HG03103 (cell line): ENCODE data around the gene OR51E2.

Experiments used
- ATAC-seq: cut with Tn5 transposase; IDR thresholded peaks from one replicate; pipeline ENCODE4 v1.9.1; 2021; ENCODE audit warnings: low read depth; ENCODE audit not compliant: unreplicated experiment

The OR51E2 gene

DNA sequence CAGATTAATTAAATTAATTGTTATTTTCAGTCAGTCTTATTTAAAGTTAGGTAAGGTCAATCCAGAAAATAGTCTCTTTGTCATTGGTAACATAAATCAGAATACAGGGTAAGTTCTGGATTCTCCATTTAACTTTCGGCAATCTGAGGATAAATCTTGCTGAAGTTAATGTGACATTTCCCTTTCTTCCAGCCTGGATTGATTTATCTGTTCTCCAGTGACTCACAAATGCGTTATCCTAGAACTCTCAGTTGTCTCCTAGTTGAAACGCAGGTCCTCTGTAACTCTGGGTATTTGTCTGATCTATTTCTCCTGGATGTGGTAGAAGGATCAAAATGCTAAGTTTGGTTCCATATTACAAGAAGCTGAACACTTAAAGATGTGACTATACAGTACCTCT lies 32.9 kb downstream of the OR51E2 start:
- no peak for ATAC-seq

DNA sequence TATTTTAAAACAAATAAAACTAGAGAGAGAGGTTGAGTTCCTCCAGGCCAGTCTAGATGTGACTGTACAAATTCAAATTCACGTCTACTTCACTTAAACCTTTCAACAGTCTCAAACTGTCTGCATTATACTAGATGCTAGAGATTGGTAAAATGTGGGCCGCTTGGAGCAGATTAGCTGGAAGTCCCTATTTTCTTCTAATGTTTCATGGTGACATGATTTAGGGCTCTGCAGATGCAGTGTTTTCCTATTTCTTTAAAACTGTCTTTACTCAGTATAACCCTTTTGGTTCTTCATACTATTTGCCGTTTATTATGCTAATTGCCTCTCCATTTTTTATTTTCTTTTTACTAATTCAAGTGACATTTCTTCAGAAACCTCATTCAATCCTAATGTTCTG lies 33.5 kb downstream of the OR51E2 start:
- ATAC-seq: no peak

DNA sequence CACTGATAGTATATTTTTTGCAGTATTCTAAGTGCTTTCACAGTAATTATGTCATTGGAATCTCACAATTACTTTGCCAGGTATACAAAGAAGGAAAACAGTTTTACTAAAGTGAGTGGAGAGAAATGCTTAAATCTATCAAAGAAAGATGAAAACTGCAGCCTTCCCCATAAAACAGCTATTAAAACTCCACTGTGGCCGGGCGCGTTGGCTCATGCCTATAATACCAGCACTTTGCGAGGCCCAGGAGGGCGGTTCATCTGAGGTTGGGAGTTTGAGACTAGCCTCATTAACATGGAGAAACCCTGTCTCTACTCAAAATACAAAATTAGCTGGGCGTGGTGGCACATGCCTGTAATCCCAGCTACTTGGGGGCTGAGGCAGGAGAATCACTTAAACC lies 34.8 kb downstream of the OR51E2 start:
- no peak for ATAC-seq

DNA sequence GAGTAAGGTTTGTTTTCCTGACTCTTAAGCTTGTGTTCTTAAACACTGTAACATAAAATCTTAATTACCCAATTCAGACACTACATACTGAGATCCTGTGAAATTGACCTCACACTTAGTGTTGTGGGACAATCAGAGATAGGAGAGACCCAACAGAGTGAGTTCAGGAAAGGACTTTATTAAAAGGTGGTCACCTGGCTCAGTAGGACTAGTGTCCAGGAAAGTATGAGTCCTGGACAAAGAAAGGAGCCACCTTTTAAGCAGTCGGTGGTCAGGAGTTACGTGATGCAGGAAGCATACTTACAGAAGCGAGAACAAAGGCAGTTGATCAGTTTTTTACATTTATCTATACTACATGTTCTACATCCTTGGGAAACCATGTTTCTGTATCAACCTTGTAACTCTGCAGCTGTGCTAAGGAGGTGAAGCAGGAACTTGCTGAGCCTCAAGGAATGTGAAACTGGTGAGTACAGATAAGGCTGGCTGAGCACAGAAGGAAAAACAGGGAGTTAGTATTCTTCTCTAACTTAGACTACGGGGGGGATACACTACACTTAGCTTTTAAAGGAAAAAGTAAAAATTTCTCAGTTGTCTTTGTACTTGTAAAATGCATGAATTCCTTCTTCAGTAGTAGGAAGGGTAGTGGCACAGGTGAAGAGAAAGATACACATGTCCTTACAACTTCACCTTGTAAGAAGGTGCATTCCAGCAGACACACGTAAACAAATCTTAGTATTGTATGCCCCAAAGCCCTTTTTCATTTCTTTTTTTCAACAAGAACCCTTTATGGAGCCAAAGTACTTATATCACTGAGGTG lies 38.8 kb downstream of the OR51E2 start:
- no peak for ATAC-seq

DNA sequence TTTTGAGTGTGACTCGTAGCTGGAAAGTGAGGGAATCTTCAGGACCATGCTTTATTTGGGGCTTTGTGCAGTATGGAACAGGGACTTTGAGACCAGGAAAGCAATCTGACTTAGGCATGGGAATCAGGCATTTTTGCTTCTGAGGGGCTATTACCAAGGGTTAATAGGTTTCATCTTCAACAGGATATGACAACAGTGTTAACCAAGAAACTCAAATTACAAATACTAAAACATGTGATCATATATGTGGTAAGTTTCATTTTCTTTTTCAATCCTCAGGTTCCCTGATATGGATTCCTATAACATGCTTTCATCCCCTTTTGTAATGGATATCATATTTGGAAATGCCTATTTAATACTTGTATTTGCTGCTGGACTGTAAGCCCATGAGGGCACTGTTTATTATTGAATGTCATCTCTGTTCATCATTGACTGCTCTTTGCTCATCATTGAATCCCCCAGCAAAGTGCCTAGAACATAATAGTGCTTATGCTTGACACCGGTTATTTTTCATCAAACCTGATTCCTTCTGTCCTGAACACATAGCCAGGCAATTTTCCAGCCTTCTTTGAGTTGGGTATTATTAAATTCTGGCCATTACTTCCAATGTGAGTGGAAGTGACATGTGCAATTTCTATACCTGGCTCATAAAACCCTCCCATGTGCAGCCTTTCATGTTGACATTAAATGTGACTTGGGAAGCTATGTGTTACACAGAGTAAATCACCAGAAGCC lies 42.9 kb downstream of the OR51E2 start:
- ATAC-seq: no peak

DNA sequence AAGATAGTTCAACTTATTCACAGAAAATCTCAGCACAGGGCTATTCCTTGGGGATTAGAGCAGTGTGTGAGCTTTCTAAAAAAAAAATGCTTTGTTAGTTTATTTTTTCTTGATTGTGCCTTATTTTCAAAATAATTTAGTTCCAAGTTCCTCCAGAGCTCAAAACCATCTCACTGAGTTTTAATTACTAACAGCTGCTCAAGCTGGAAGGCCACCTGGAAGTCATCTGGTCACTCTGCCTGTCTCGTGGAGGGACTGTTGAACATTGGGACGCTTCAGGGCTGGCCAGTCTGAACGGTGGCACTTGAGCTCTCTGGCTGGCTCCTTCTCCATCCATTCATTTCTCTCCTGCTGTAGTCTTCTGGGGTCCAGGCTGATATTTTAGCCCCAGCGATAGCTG lies 49.9 kb downstream of the OR51E2 start:
- ATAC-seq: no peak

DNA sequence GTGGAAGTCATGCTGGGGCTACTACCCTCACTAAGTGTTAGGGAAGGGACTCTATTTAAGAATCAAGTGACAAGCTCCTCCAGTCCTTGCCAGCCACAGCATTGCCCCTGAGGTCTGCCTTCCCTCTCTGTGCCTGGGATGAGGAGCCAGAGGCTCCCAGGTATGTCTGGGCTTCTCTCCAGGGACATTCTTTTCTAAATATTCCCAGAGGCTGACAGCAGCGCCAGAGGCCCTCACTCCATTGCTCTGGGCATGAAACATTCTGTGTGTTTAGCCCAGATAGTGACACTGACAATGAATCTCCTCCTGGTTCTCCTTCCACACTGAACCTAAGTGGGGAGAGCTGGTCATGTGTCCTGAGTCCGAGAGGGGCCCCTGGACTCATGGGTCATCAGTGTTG lies 51.7 kb downstream of the OR51E2 start:
- no peak for ATAC-seq

DNA sequence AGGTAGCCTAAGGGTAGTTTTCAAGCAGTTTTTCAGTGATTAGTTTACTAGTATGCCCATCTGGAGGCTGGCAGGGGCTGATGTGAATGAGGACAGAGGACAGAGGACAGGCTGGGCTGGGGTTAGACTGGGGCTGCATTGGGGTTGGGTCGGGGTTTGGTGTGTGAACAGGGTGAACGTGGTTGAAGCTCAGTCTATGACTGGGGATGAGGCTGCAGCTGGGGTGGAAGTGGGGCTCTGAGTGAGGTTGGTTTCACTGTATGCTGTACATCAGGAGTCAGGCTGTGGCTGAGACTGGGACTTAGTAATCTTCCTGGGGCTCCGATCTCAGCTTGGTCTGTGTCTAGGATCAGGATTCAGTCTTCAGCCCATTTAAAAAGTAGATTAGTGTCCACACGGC lies 53.4 kb downstream of the OR51E2 start:
- no peak for ATAC-seq

DNA sequence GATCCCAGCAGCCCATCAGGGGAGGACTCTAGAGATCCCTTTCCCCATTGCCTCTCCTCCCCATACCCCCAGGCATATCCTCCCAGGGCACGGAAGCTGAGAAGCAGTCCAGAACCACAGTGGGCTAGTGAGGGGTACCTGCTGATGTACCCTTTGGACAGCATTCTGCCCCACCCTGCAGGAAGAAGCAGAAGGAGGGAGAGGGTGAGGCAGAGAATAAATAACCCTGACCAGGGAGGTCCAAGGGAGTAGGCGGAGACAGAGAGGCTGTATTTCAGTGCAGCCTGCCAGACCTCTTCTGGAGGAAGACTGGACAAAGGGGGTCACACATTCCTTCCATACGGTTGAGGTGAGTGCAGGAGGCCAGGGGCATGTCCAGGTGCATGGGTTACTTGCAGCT lies 54.0 kb downstream of the OR51E2 start, which contains the start of gene OR51E1:
TSS of gene OR51E1 (plus strand) at position 301 of the 400 bp plus-strand sequence. CDS start 8,545 bp downstream, outside the sequence.
- no peak for ATAC-seq

DNA sequence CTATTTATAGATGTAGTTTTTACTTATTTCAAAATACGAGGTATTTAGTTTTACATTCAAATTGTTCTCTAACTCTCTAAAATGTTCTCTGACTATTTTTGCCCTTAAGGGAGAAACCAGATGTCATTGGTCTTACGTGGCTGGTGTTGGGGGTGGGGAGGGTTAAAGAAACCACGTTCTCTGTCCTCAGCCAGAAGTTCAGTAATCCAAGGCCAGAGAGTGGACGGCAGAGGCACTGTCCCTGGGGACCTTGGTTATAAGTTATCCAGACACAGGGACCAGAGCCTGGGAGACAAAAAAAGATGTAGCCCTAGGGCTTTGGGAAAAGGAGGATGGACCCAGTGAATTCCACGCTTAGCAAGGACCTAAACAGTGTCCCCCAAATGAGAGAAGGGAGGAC lies 54.6 kb downstream of the OR51E2 start:
- no peak for ATAC-seq

DNA sequence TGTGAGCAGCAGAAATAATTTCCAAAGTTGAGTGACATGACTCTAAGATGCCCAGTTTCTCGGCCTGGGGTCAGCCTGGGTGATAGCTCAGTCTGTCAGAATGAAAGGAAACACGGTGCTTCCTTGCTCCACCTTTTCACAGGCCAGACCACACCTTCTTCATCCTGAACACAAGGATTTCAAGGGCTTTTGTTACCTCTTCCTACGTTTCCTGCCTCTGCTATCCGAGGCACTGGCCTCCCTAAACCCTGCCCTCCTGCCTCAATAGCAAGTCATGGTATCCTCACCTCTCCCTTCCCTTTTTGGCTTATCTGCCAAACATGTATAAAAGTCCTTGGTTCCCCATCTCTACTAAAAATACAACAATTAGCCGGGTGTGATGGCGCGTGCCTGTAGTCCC lies 55.6 kb downstream of the OR51E2 start:
- ATAC-seq: no peak

DNA sequence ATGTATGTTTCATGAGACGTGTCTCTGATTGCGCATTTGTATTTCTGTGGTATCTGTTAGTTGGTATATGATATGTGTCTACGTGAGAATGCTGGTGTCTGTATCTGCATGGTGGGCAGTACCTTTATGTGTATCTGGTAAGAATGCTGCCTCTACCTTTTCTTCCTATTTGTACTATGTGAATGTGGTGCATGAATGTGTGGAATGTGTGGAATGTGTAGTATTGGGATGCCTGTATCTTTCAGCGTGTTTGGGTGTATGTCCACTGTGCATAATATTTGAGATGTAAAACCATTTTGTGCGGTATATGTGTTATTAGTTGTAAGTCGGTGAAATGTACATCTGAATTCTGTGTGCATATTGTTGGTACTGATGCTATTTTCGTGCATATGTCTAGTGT lies 56.2 kb downstream of the OR51E2 start:
- no peak for ATAC-seq

DNA sequence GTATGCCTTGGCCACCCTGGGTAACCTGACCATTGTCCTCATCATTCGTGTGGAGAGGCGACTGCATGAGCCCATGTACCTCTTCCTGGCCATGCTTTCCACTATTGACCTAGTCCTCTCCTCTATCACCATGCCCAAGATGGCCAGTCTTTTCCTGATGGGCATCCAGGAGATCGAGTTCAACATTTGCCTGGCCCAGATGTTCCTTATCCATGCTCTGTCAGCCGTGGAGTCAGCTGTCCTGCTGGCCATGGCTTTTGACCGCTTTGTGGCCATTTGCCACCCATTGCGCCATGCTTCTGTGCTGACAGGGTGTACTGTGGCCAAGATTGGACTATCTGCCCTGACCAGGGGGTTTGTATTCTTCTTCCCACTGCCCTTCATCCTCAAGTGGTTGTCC lies 57.7 kb downstream of the OR51E2 start:
- ATAC-seq: no peak

DNA sequence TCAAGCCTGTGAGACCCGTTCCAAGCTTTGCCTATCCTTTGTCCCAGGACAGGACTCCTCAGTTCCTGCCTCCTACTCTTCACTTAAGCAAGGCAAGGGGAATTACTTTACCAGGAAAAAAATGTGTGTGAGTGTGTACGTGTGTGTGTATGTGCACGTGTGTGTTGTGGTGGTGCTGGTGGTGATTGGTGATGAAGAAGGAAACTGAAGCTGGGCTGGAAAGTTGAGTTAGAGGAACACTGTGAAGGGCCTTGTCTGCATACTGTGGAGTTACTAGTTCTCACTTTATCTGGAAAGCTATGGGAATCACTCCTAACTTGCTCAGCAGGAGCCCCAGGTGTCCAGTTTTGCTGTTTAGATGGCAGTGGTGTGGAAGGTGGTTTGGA lies 60.0 kb downstream of the OR51E2 start:
- no peak for ATAC-seq

DNA sequence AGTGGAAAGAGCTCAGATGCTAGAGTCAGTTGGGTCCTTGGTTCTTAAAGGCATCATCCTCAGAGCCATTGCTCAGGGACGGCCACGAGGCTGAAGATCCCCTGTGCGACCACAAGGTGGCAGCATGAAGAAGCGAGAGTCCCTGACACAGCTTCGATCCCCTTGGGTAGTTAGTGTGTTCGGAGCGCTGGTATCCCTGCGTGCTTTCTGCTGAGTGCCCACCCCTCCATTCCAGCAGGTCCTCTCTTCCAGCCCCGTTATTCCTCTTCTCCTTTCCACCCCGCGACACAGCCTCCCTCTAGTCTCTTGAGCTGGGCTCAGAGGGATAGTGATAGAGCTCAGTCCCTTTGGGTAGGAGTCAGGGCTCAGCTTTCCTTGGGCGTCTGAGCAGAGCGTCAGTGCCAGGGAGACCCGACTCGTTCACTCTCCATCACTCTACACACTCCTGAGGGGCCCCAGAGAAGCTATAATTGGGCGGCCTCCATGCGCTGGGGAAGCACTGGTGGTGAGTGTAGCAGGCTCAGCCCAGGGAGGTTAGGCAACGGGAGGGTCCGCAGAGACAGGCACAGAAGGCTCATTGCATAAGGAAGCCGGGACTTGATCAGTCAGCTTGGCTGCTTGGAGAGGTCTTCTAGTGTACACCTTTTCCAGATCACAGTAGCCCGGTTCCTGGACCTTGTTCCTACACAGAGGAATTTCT lies 60.5 kb downstream of the OR51E2 start, which contains the start of gene OR51D1:
TSS of gene OR51D1 (plus strand) at position 516 of the 700 bp plus-strand sequence. CDS start 2,314 bp downstream, outside the sequence.
- peak; percentile 93 for ATAC-seq

DNA sequence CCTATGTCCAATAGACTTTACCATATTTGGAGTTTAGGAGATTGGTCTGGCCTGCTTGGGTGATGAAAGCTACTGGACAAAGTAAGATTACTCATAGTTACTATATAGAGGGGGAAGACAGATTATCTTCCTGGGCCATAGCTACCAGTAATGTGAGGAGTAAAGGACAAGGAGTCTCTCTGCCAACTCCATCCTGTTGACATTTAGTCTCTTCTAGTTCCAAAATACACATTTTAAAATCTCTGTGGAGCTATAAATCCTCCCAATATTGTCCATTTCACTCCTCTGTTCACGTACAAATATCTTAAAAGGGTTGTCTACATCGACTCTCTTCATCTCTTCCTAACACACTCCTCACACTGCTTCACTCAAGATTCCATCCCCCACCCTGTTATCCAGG lies 61.5 kb downstream of the OR51E2 start:
- no peak for ATAC-seq
